H1 (cell line): ENCODE data around the gene DLK1. TPM values are rescaled to one million over a fixed set of nuclear protein-coding genes. Genes with fewer than 3 reads are reported as not detected.

Source experiments
- ASH2L ChIP-seq: fragments of 200-600, 300-600 bp; sonication (generic); IDR thresholded peaks from one replicate; pipeline ENCODE4 v1.7.1; 2017; ENCODE audit warnings: low read length
- EP300 ChIP-seq, 2 experiments: IDR thresholded peaks; 1 replicate in 1 of 2; 2 replicates in 1 of 2; pipeline ENCODE4 v1.6.1; 2011 to 2012; ENCODE audit warnings: low read depth in 2 of 2, low read length in 2 of 2, mild to moderate bottlenecking in 2 of 2, borderline replicate concordance in 1 of 2, inconsistent platforms in 1 of 2, moderate library complexity in 1 of 2
- FOSL1 ChIP-seq: IDR thresholded peaks from 2 replicates; pipeline ENCODE4 v1.6.1; 2011; ENCODE audit warnings: mild to moderate bottlenecking, low read depth, low read length, moderate library complexity; ENCODE audit not compliant: insufficient read depth
- TBP ChIP-seq: IDR thresholded peaks from 2 replicates; pipeline ENCODE4 v1.6.1; 2011; ENCODE audit warnings: low read depth, low read length, improper control_type of control experiment
- polyA plus RNA-seq, 7 experiments: library from polyadenylated mRNA; depleted of rRNA in 3 of 7; stranded (reverse) in 5 of 7; unstranded in 2 of 7; fragments of >200 nt in 5 of 7; fragments of 200-250 nt in 2 of 7; gene quantifications; 1 replicate in 5 of 7; 2 replicates in 1 of 7; 4 replicates in 1 of 7; pipeline versions ENCODE4 v1.2.1 to v1.2.3, GENCODE V29; 2011 to 2013; ENCODE audit warnings: missing spikeins in 2 of 7, mixed read lengths in 2 of 7
- total RNA-seq: library from RNA; stranded (reverse); fragmentation: NEBNext Ultra II Directional; extraction: Animal tissue kit (Norgen Biotek cat#: 25700); gene quantifications from 2 replicates; pipeline ENCODE4 v1.2.1, GENCODE V29; 2021
- TF ChIP-seq, protein P1 (sequence below): IDR thresholded peaks from 2 replicates; pipeline ENCODE4 v1.6.1; 2011; ENCODE audit warnings: low read length, improper control_type of control experiment
- TF ChIP-seq, protein P2 (sequence below): fragments of 300-600 bp; sonication (generic); IDR thresholded peaks from 2 replicates; pipeline ENCODE4 v1.7.1; 2012; ENCODE audit warnings: low read length, moderate library complexity, mild to moderate bottlenecking, inconsistent platforms; ENCODE audit not compliant: insufficient replicate concordance
- TF ChIP-seq, protein P3 (sequence below): IDR thresholded peaks from 2 replicates; pipeline ENCODE4 v1.6.1; 2011; ENCODE audit warnings: low read depth, mild to moderate bottlenecking, low read length; ENCODE audit not compliant: insufficient read depth

DLK1 gene
- total and polyA plus RNA-seq, 2 of the 8 experiments (the other 6 are each of a cell fraction or from before 2014, with no cell fraction given), result 1.3 to 2.4 TPM

DNA sequence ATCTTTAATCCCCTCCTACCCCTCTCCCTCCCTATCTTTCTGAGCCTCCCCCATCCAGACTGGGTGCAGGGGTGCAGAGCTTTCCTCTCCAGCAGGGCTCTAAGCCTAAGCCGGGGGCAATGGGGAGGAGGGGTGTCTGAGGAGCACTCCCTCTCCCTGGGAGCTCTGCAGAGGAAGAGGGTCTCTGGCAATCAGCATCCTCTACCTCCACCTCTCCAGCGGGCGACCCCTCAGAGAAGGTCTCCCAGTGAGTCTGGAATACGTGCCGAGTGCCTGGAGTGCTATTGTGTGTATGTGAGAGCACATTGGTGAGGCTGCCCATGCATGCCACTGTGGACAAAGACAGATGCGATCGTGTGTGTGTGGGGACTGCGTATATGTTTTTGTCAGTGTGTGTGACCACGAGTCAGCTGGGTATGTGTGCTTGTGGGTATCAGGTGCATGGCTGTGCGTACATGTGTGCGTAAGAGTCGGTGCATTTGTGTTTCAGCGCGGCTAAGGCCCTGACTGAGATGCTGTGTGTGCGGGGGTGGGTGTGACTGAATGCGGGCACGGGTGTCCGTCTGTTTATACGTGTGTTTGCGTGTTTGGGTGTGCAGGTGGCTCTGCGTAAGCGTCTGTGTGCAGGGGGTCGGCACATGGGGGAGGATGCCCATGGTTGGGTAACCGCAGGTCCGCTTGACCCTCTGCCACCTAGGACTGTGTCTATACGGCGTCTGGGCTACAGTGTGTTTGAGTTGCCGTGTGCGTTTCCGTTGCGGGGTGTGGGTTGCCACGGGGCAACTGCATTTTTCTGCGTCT lies 905 bp upstream of the DLK1 start (continued):
- TF ChIP-seq, protein P1, sequence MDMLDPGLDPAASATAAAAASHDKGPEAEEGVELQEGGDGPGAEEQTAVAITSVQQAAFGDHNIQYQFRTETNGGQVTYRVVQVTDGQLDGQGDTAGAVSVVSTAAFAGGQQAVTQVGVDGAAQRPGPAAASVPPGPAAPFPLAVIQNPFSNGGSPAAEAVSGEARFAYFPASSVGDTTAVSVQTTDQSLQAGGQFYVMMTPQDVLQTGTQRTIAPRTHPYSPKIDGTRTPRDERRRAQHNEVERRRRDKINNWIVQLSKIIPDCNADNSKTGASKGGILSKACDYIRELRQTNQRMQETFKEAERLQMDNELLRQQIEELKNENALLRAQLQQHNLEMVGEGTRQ, result no peak
- TF ChIP-seq EP300 (IDR thresholded peaks at IDR 0.05; ENCODE audit: borderline replicate concordance in 1 of 2, low read depth in 2 of 2, low read length in 2 of 2), result no peak
- no peak for TF ChIP-seq ASH2L
- TF ChIP-seq, protein P2, sequence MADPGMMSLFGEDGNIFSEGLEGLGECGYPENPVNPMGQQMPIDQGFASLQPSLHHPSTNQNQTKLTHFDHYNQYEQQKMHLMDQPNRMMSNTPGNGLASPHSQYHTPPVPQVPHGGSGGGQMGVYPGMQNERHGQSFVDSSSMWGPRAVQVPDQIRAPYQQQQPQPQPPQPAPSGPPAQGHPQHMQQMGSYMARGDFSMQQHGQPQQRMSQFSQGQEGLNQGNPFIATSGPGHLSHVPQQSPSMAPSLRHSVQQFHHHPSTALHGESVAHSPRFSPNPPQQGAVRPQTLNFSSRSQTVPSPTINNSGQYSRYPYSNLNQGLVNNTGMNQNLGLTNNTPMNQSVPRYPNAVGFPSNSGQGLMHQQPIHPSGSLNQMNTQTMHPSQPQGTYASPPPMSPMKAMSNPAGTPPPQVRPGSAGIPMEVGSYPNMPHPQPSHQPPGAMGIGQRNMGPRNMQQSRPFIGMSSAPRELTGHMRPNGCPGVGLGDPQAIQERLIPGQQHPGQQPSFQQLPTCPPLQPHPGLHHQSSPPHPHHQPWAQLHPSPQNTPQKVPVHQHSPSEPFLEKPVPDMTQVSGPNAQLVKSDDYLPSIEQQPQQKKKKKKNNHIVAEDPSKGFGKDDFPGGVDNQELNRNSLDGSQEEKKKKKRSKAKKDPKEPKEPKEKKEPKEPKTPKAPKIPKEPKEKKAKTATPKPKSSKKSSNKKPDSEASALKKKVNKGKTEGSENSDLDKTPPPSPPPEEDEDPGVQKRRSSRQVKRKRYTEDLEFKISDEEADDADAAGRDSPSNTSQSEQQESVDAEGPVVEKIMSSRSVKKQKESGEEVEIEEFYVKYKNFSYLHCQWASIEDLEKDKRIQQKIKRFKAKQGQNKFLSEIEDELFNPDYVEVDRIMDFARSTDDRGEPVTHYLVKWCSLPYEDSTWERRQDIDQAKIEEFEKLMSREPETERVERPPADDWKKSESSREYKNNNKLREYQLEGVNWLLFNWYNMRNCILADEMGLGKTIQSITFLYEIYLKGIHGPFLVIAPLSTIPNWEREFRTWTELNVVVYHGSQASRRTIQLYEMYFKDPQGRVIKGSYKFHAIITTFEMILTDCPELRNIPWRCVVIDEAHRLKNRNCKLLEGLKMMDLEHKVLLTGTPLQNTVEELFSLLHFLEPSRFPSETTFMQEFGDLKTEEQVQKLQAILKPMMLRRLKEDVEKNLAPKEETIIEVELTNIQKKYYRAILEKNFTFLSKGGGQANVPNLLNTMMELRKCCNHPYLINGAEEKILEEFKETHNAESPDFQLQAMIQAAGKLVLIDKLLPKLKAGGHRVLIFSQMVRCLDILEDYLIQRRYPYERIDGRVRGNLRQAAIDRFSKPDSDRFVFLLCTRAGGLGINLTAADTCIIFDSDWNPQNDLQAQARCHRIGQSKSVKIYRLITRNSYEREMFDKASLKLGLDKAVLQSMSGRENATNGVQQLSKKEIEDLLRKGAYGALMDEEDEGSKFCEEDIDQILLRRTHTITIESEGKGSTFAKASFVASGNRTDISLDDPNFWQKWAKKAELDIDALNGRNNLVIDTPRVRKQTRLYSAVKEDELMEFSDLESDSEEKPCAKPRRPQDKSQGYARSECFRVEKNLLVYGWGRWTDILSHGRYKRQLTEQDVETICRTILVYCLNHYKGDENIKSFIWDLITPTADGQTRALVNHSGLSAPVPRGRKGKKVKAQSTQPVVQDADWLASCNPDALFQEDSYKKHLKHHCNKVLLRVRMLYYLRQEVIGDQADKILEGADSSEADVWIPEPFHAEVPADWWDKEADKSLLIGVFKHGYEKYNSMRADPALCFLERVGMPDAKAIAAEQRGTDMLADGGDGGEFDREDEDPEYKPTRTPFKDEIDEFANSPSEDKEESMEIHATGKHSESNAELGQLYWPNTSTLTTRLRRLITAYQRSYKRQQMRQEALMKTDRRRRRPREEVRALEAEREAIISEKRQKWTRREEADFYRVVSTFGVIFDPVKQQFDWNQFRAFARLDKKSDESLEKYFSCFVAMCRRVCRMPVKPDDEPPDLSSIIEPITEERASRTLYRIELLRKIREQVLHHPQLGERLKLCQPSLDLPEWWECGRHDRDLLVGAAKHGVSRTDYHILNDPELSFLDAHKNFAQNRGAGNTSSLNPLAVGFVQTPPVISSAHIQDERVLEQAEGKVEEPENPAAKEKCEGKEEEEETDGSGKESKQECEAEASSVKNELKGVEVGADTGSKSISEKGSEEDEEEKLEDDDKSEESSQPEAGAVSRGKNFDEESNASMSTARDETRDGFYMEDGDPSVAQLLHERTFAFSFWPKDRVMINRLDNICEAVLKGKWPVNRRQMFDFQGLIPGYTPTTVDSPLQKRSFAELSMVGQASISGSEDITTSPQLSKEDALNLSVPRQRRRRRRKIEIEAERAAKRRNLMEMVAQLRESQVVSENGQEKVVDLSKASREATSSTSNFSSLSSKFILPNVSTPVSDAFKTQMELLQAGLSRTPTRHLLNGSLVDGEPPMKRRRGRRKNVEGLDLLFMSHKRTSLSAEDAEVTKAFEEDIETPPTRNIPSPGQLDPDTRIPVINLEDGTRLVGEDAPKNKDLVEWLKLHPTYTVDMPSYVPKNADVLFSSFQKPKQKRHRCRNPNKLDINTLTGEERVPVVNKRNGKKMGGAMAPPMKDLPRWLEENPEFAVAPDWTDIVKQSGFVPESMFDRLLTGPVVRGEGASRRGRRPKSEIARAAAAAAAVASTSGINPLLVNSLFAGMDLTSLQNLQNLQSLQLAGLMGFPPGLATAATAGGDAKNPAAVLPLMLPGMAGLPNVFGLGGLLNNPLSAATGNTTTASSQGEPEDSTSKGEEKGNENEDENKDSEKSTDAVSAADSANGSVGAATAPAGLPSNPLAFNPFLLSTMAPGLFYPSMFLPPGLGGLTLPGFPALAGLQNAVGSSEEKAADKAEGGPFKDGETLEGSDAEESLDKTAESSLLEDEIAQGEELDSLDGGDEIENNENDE, result no peak
- no peak for TF ChIP-seq TBP
- TF ChIP-seq FOSL1, result no peak
- TF ChIP-seq, protein P3, sequence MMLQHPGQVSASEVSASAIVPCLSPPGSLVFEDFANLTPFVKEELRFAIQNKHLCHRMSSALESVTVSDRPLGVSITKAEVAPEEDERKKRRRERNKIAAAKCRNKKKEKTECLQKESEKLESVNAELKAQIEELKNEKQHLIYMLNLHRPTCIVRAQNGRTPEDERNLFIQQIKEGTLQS, result no peak
